Activated T-cell treated with anti-CD3 and anti-CD28 coated beads for 4 hours (primary cell): ENCODE measurements around the gene ABCB10.
"Not testable (repeated sequence)": the region's sequence is repeated elsewhere in the genome, so short reads cannot be mapped to it uniquely, and the experiment has no call there.

Experiments
- DNase-seq: peaks from one replicate; pipeline ENCODE4 v3.0.0-alpha.2; 2020

The ABCB10 gene

DNA sequence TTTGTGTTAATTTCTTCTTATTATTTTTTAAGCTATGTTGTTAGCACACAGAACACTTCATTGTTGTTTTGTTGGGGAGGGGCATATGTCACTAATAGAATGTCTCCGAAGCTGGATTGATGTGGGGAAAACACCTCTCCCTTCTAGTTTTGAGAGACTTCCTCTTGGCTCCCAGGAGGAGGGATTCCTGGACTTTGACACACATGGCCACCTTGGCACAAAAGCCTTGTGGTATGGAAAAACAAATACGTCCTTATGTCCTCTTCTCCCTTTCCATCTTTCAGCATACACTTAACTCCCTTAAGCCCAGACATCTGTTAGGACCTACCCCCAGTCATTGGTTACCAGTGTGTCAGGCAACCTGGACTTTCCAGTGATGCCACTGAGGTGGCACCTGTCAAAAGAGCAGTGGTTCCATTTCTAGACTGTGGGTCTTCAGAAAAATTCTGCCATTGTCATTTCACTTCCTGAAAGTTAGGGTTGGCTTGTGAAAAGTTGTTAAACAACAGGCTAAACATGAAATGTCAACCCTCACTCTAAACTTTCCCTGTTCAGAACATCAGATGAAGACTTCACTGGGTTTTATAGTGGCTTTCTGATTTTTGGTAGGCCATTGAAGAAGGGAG, 12.5 kb upstream of the ABCB10 start:
- DNase-seq: no peak

DNA sequence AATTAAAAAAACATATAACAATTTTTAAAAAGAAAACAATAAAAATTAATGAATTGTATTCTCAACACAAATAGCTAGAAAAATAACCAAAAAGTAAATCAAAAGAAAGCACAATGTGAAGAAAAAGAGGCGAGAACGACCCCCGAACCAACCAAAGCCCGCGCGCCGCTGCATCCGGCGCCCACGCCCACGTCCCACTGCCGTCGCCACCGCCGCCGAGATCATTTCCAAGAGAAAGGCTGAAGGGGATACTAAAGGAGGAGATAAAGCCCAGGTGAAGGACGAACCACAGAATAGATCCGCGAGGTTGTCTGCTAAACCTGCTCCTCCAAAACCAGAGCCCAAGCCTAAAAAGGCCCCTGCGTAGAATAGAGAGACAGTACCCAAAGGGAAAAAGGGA, 11.8 kb upstream of the ABCB10 start:
- no peak for DNase-seq

GRCh38 chr1:229567109-229567868, 8.8 kb upstream of the ABCB10 start:
- no peak for DNase-seq

- DNase-seq: no peak
Measured at GRCh38 chr1:229563701-229564100, 5.2 kb upstream of the ABCB10 start.

GRCh38 chr1:229563241-229563640, 4.7 kb upstream of the ABCB10 start:
- no peak for DNase-seq

GRCh38 chr1:229562686-229563085, 4.2 kb upstream of the ABCB10 start:
- DNase-seq: no peak

GRCh38 chr1:229561141-229561540, 2.6 kb upstream of the ABCB10 start:
- DNase-seq: no peak

DNA sequence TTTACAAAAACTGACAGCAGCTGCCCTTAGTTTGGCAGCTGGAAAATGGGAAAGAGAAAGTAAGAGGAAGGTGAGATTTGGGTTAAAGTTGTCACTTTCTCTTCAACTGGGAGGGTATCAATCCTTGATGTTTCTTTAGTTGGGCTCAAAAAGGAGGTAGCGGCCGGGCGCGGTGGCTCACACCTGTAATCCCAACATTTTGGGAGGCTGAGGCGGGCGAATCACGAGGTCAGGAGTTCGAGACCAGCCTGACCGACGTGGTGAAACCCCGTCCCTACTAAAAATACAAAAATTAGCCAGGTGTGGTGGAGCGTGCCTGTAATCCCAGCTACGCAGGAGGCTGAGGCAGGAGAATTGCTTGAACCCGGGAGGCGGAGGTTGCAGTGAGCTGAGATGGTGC, 1.6 kb upstream of the ABCB10 start:
- not testable (repeated sequence) for DNase-seq

- not testable (repeated sequence) for DNase-seq
Measured at GRCh38 chr1:229559336-229559801, 862 bp upstream of the ABCB10 start.

GRCh38 chr1:229557913-229558414, 543 bp downstream of the ABCB10 start:
- DNase-seq: peak; percentile 14

DNA sequence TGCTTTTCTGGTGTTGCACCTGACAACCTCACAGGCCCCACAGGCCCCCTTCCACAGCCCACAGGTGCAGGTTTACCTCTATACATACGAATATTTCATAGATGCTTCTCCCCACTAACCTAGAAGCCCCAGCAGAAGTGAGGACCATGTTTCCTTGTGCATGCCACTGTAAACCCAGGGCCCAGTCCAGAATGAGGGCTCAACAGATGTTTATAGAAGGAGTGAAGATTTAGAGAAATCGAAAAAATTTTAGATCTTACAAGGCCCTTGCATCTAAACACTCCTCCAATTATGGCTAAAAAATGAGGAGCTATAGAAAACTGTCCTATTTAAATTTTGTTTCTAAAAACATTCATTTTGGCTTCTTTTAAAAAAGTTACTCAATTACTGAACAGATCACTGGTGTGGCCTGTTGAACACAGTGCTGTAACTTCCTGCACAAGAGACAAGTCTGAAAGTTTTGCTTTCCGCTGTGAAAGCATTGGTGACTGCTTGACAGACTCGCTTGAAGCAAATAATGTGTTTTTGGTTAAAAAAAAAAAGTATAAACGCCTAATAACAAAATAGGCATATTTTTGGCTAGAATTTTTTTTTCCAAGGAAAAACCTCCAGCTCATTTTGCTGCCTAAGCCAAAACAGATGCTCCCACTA, 1.2 kb downstream of the ABCB10 start:
- DNase-seq: no peak

GRCh38 chr1:229554886-229555621, 3.5 kb downstream of the ABCB10 start:
- DNase-seq: no peak

DNA sequence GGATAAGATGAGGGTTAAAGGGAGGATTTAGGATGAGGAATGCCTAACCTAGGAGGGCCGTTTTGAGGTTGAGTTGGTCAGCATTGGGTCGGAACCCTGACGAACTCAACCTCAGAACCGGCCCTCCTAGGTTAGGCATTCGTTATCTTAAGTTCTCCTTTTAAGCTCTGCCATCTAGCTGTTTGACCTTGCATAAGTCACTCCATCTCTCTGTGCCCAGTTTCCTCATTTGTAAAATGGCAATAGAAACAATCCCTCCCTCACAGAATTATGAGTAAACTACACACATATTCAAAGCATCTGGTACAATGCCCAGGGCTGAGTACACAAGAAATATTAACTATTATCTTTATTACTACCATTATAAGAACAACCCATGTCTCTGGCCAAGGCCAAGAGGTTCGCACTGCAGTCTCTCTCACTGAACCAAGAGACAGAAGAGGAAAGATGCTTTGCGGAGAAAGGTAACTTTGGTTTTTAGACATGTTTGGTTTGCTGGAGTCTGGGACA, 4.8 kb downstream of the ABCB10 start:
- no peak for DNase-seq

DNA sequence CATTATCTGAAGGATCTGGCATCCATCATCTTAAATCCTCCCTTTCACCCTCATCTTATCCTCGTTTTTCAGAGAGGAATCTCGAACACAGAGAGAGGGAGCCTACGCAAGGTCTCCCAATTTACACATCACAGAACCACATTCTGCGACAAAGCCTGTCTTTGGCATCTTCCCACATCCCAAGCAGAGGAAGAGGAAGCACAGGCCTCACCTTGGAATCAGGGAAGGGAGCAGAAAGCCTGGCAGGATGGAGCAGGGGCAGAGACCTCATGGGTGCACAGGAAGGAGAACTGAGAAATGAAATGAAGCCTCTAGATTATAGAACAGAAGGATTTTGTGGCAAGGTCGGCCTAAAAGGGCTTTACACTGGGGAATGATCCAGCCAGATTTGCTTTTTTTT, 5.8 kb downstream of the ABCB10 start:
- DNase-seq: no peak

DNA sequence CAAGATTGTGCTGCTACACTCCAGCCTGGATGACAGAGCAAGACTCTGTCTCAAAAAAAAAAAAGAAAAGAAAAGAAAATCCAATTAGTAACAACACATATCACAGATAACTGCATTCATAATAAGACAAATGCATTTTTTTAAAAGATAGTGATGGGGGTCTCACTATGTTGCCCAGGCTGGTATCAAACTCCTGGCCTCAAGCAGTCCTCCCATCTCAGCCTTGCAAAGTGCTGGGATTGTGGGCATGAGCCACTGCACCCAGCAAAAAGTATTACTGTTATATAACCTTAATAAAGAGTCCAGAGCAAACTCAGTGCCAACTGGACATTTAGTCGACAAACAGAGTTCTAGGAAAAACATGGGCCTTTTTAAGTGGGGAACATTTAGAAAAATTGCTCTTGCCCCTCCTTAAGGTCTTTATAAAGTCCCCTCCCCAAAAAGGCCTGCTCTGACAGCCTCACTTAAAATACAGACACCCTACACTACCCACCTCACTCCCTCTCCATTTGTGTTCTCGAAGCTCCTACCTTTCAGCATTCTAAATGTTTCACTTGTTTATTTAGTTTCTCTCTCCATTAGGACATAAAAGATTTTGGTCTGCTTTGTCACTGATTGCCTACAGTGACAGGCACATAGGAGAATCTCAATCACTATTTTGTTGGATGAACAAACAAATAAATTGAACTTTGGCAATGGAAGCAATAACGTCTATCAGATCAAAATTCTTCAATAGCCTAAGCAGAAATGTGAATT, 7.5 kb downstream of the ABCB10 start:
- no peak for DNase-seq

DNA sequence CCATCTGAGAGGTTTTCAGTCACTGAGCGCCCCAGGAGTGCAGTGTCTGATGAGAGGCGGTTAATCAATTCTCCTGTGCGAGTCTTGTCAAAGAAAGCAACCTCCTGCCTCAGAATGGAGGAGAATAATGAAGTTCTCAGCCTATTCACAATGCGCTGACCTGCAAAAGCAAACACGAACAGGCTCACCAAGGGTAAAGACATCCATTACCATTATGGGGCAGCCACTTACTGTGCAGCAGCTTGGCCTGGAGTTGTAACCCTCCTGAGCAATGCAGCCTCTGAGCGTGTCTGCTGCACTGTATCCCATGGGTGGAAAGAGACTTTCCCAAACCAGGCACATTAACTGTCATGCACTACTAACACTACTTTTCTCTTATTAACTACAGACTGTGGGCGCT, 11.0 kb downstream of the ABCB10 start:
- DNase-seq: no peak

DNA sequence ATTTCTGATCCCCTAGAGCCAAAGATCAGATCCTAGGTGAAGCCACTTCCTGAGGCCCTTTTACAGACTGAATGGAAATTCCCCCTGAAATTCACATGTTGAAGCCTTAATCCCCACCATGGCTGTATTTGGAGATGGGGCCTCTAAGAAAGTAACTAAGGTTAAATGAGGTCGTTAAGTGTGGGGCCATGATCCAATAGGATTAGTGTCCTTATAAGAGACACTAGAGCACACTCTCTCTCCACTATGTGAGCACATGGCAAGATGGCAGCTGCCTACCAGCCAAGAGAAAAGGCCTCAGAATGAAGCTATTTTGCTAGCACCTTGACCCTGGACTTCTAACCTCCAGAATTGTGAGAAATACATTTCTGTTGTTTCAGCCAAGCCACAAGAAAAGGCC, 13.9 kb downstream of the ABCB10 start:
- no peak for DNase-seq

DNA sequence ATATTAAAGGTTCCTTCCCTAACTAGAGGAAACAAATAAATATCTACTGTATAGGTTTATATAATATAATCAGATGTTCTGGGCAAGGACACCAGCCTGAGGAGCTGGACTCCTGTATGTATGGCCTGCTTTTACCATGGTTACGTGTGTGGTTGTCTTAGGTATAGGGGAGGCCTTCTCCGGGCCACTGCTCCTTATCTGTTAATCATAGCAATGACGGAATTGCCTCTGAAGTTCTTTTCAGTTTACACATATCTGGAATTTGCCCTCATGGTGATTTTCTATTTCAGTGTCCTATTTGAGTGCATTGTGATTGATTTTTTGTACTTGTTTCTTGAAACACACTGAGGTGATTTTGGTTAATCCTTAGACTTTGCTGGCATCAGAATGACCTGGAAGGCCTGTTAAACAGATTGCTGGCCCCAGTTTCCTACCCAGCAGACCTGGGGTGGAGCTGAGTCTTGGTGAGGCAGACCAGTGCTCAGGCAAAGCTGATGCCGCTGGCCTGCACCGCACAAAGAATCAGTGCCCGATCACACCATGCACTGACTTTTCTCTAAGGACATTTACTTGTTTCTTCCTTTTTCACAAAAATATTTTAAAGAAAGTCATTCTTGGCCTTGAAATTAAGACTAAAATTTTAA, 18.5 kb downstream of the ABCB10 start:
- DNase-seq: no peak

GRCh38 chr1:229538945-229539344, 19.6 kb downstream of the ABCB10 start:
- no peak for DNase-seq

DNA sequence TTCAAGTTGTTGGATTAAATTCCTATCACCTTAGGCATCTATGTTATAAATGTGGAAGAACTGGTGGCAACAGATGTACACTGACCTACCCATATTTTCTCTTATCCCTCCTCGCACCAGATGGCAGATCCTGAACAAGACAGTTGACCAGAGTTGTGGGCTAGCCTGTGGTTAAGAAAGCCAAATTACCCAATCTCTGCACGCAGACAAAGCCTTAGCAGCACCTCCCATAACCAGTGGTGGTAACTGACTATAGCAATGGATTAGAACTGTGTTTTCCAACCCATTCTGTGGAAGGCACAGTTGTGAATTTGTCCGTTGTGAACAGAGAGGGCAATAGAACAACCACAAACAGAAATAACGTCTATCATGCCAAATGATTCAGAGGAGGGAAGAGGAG, 20.6 kb downstream of the ABCB10 start:
- DNase-seq: no peak

- no peak for DNase-seq
Measured at GRCh38 chr1:229536982-229537381, 21.5 kb downstream of the ABCB10 start.

DNA sequence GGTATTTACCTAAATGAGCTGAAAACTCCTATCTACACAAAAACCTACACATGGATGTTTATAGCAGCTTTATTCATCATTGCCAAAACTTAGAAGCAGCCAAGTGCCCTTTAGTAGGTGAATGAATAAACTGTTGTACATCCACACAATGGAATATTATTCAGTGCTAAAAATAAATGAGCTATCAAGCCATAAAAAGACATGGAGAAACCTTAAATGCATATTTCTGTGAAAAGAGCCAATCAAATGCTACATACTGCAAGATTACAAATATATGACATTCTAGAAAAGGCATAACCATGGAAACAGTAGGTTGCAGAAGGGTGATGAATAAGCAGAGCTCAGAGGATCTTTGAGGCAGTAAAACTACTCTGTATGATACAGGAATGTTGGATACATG, 23.3 kb downstream of the ABCB10 start:
- DNase-seq: no peak
